Suprapubic skin (tissue), 4 donors: ENCODE measurements around the gene SCUBE1.

Experiments
- CTCF ChIP-seq, 2 donors: fragments of 200-600 bp in 1 of 2; fragments of 450-650 bp in 1 of 2; sonication (generic) in 1 of 2; IDR thresholded peaks; one replicate each; pipeline ENCODE4 v1.5.1; 2016 to 2019; ENCODE audit warnings: antibody characterized with exemption in 2 of 2, mild to moderate bottlenecking in 1 of 2, moderate library complexity in 1 of 2
- EP300 ChIP-seq: sonication (generic); formaldehyde crosslinking; IDR thresholded peaks from one replicate; pipeline ENCODE4 v1.6.1; 2017; ENCODE audit warnings: antibody characterized with exemption
- POLR2AphosphoS5 ChIP-seq, 3 donors: sonication (generic); formaldehyde crosslinking; IDR thresholded peaks; one replicate each; pipeline ENCODE4 v1.6.1; 2017; ENCODE audit warnings: antibody characterized with exemption in 3 of 3

GRCh38 chr22:43269646-43270045, 73.5 kb downstream of the SCUBE1 start:
- TF ChIP-seq CTCF (IDR thresholded peaks at IDR 0.05) (no peak), POLR2AphosphoS5 (IDR thresholded peaks at IDR 0.05) (no peak), EP300 (no peak)
